PC-3 (cell line): ENCODE data around the gene PLXNA2. TPM values are rescaled to one million over a fixed set of nuclear protein-coding genes. Genes with fewer than 3 reads are reported as not detected.

Experiments
- ATAC-seq: fragments of 200-7000 bp; cut with Tn5 transposase; 2 replicates; pipeline ENCODE4 v1.9.1; 2020; ENCODE audit warnings: mild to moderate bottlenecking, moderate library complexity
- BruUV-seq: library from RNA; stranded (reverse); fragments of 400-500 nt; replicated peaks from 2 replicates; lab custom pipeline; 2021; lab: Mats Ljungman, UMichigan
- CTCF ChIA-PET: fragments of 300-600 bp; sonication (Branson Sonifier 250); formaldehyde crosslinking; loops from one replicate; lab custom pipeline; 2022; ENCODE audit warnings: antibody characterized with exemption; lab: Charles Lee
- POLR2A ChIA-PET: fragments of 300-600 bp; sonication (Branson Sonifier 250); formaldehyde crosslinking; loops from one replicate; lab custom pipeline; 2022; ENCODE audit warnings: antibody characterized with exemption; ENCODE audit not compliant: unreplicated experiment; lab: Charles Lee
- DNase-seq: peaks from one replicate; pipeline ENCODE4 v3.0.0-alpha.2; 2015
- H2AFZ ChIP-seq: fragments of 300-600 bp; sonication (generic); 2 replicates; pipeline ENCODE4 v1.6.0; 2016; ENCODE audit warnings: antibody characterized with exemption, low read length
- H3F3A ChIP-seq: fragments of 300-600 bp; sonication (generic); one replicate; pipeline ENCODE4 v1.6.0; 2017; ENCODE audit warnings: antibody characterized with exemption, low read length, control low read depth, mild to moderate bottlenecking; ENCODE audit not compliant: unreplicated experiment
- H3K27ac ChIP-seq: fragments of 300-600 bp; sonication (generic); 2 replicates; pipeline ENCODE4 v1.5.1; 2016; ENCODE audit warnings: mild to moderate bottlenecking, low read length
- H3K27me3 ChIP-seq: fragments of 300-600 bp; sonication (generic); 2 replicates; pipeline ENCODE4 v1.6.1; 2016; ENCODE audit warnings: low read length, mixed read lengths
- H3K36me3 ChIP-seq: fragments of 300-600 bp; sonication (generic); 2 replicates; pipeline ENCODE4 v1.6.1; 2016; ENCODE audit warnings: low read depth, mixed run types, low read length, mixed read lengths
- H3K4me1 ChIP-seq: fragments of 300-600 bp; sonication (generic); 2 replicates; pipeline ENCODE4 v1.5.1; 2016; ENCODE audit warnings: low read length; ENCODE audit not compliant: insufficient read depth
- H3K4me2 ChIP-seq: fragments of 300-600 bp; sonication (generic); 2 replicates; pipeline ENCODE4 v1.6.0; 2016; ENCODE audit warnings: low read length
- H3K4me3 ChIP-seq: fragments of 300-600 bp; sonication (generic); 2 replicates; pipeline ENCODE4 v1.5.1; 2016; ENCODE audit warnings: mild to moderate bottlenecking, low read length, mixed read lengths
- H3K79me2 ChIP-seq: fragments of 300-600 bp; sonication (generic); 2 replicates; pipeline ENCODE4 v1.6.1; 2017; ENCODE audit warnings: low read length, mixed read lengths
- H3K9ac ChIP-seq: fragments of 300-600 bp; sonication (generic); 2 replicates; pipeline ENCODE4 v1.6.0; 2016; ENCODE audit warnings: mild to moderate bottlenecking, low read length
- H3K9me2 ChIP-seq: fragments of 300-600 bp; sonication (generic); replicated peaks from 2 replicates; pipeline ENCODE4 v1.6.1; 2016; ENCODE audit warnings: mixed run types, low read length, mixed read lengths
- H3K9me3 ChIP-seq: fragments of 300-600 bp; sonication (generic); 2 replicates; pipeline ENCODE4 v1.6.1; 2016; ENCODE audit warnings: low read length, mixed read lengths
- H4K20me1 ChIP-seq: fragments of 300-600 bp; sonication (generic); 2 replicates; pipeline ENCODE4 v1.6.1; 2016; ENCODE audit warnings: low read length, mixed read lengths
- CTCF ChIP-seq: fragments of 300-600 bp; sonication (generic); conservative IDR thresholded peaks from 2 replicates; pipeline ENCODE4 v1.5.1; 2017; ENCODE audit warnings: antibody characterized with exemption, low read depth, mild to moderate bottlenecking, low read length
- EZH2 ChIP-seq: fragments of 300-600 bp; sonication (generic); IDR thresholded peaks from one replicate; pipeline ENCODE4 v1.6.1; 2017; ENCODE audit warnings: antibody characterized with exemption, mild to moderate bottlenecking, low read length; ENCODE audit not compliant: unreplicated experiment
- EZH2phosphoT487 ChIP-seq: fragments of 300-600 bp; sonication (generic); IDR thresholded peaks from 2 replicates; pipeline ENCODE4 v1.6.1; 2018; ENCODE audit warnings: mild to moderate bottlenecking, antibody characterized with exemption, low read length, borderline replicate concordance
- intact Hi-C: fragments of 100-400 bp; cut with micrococcal nuclease; formaldehyde crosslinking; loops from 2 replicates; pipeline ENCODE4 v1.9.0; 2023
- total RNA-seq: library from RNA; depleted of rRNA; stranded (reverse); fragments of >200 nt; gene quantifications from 2 replicates; pipeline ENCODE4 v1.2.3, GENCODE V29; 2014

Gene PLXNA2
- total RNA-seq, 1 experiment from 2014 or later: 16.2 TPM

- TF ChIP-seq EZH2 (no peak), EZH2phosphoT487 (no peak), CTCF (no peak)
- Histone ChIP-seq H3K4me2 (peak overlapping the region; percentile 69), H2AFZ (peak overlapping the region; percentile 14; the same call in 1 of the 2 replicates), H3K9ac (no peak overlapping the region), H3K9me2 (no peaks in the 10 kb centered on the region), H3K4me1 (peaks cover 24% of the 10 kb centered on the region), H3K27me3 (no peaks in the 10 kb centered on the region), H3K9me3 (no peaks in the 10 kb centered on the region), H3K4me3 (no peak overlapping the region; the same call in 1 of the 2 replicates), H4K20me1 (no peaks in the 10 kb centered on the region), H3F3A (peaks cover 3% of the 10 kb centered on the region), H3K36me3 (no peaks in the 10 kb centered on the region), H3K27ac (peak overlapping the region; percentile 60), H3K79me2 (no peaks in the 10 kb centered on the region)
- peak; percentile 92 for DNase-seq
- CTCF ChIA-PET: no interaction called here
- BruUV-seq: no TSS peak
- ATAC-seq: peak; percentile 75
- intact Hi-C loops: no loop called here
- POLR2A ChIA-PET: no interaction called here
These were observed 136.0 kb downstream of the PLXNA2 start for GRCh38 chr1:208108213-208108608.

GRCh38 chr1:208107425-208108212 is 136.6 kb downstream of the PLXNA2 start:
- peak; percentile 94 for DNase-seq
- Histone ChIP-seq H3K79me2 (no peaks in the 10 kb centered on the region), H3K4me2 (peak overlapping the region; percentile 69), H3F3A (peaks cover 3% of the 10 kb centered on the region), H3K4me3 (peak overlapping the region; percentile 13; the same call in 1 of the 2 replicates), H3K9me3 (no peaks in the 10 kb centered on the region), H3K9ac (no peak overlapping the region), H3K9me2 (no peaks in the 10 kb centered on the region), H3K4me1 (peaks cover 24% of the 10 kb centered on the region), H3K36me3 (no peaks in the 10 kb centered on the region), H3K27me3 (no peaks in the 10 kb centered on the region), H2AFZ (peak overlapping the region; percentile 14; the same call in 1 of the 2 replicates), H3K27ac (peak overlapping the region; percentile 60), H4K20me1 (no peaks in the 10 kb centered on the region)
- POLR2A ChIA-PET: no interaction called here
- intact Hi-C loops: no loop called here
- no peak for TF ChIP-seq EZH2phosphoT487
- no peak for TF ChIP-seq CTCF
- no peak for TF ChIP-seq EZH2
- CTCF ChIA-PET: no interaction called here
- BruUV-seq: no TSS peak
- peak; percentile 93 for ATAC-seq

- Histone ChIP-seq H3K9ac (no peak overlapping the region), H3K4me1 (peaks cover 24% of the 10 kb centered on the region), H2AFZ (no peak overlapping the region), H3K9me3 (no peaks in the 10 kb centered on the region), H3K36me3 (no peaks in the 10 kb centered on the region), H4K20me1 (no peaks in the 10 kb centered on the region), H3K9me2 (no peaks in the 10 kb centered on the region), H3K4me2 (no peak overlapping the region), H3K27ac (no peak overlapping the region), H3K4me3 (no peak overlapping the region), H3F3A (peaks cover 3% of the 10 kb centered on the region), H3K27me3 (no peaks in the 10 kb centered on the region), H3K79me2 (no peaks in the 10 kb centered on the region)
- intact Hi-C loops: no loop called here
- ATAC-seq (no peak), DNase-seq (no peak)
- TF ChIP-seq EZH2phosphoT487 (no peak), CTCF (no peak), EZH2 (no peak)
- POLR2A ChIA-PET: no interaction called here
- BruUV-seq: no TSS peak
- CTCF ChIA-PET: no interaction called here
These were observed 138.0 kb downstream of the PLXNA2 start for GRCh38 chr1:208106218-208106617.
